D721Med (cell line): Measurements from ENCODE around the gene GTPBP2.

Experiments
- DNase-seq: peaks from one replicate; pipeline ENCODE4 v3.0.0; 2011; ENCODE audit warnings: low spot score; ENCODE audit not compliant: insufficient read length
- FAIRE-seq: peaks from 2 replicates; lab custom pipeline; 2011; peaks lifted over from hg19 to GRCh38; lab: Jason Lieb, UNC
- CTCF ChIP-seq: IDR thresholded peaks from 2 replicates; pipeline ENCODE4 v1.5.1; 2012; ENCODE audit warnings: mild to moderate bottlenecking, control low read depth; ENCODE audit not compliant: insufficient read depth; ENCODE audit errors: missing control alignments

GTPBP2 gene

GRCh38 chr6:43621078-43621835, 7.8 kb downstream of the GTPBP2 start:
- no peak for TF ChIP-seq CTCF
- FAIRE-seq (no peak), DNase-seq (no peak)

GRCh38 chr6:43616725-43617472, 12.2 kb downstream of the GTPBP2 start:
- FAIRE-seq (no peak), DNase-seq (no peak)
- no peak for TF ChIP-seq CTCF

GRCh38 chr6:43614396-43614730, 14.7 kb downstream of the GTPBP2 start:
- no peak for TF ChIP-seq CTCF
- DNase-seq (no peak), FAIRE-seq (no peak)

GRCh38 chr6:43613721-43614395, 15.2 kb downstream of the GTPBP2 start:
- no peak for FAIRE-seq
- DNase-seq = no peak
- no peak for TF ChIP-seq CTCF

GRCh38 chr6:43610431-43610830, 18.6 kb downstream of the GTPBP2 start:
- DNase-seq = no peak
- FAIRE-seq = no peak
- no peak for TF ChIP-seq CTCF

- DNase-seq (no peak), FAIRE-seq (no peak)
- no peak for TF ChIP-seq CTCF
Measured at GRCh38 chr6:43609402-43609801, 19.7 kb downstream of the GTPBP2 start.

- DNase-seq = no peak
- no peak for TF ChIP-seq CTCF
- no peak for FAIRE-seq
Measured at GRCh38 chr6:43608807-43609206, 20.3 kb downstream of the GTPBP2 start.
